GM23338 (cell line): ENCODE results near the gene CLPTM1L. TPM values are rescaled to one million over a fixed set of nuclear protein-coding genes. Genes with fewer than 3 reads are reported as not detected.
"Not testable (repeated sequence)": the region's sequence is repeated elsewhere in the genome, so short reads cannot be mapped to it uniquely, and the experiment has no call there.

ENCODE experiments used
- ATAC-seq: fragments of 200-7000 bp; cut with Tn5 transposase; 3 replicates; pipeline ENCODE4 v1.9.1; 2020
- DNase-seq: peaks from one replicate; pipeline ENCODE4 v3.0.0-alpha.2; 2015; ENCODE audit warnings: low spot score
- H2AFZ ChIP-seq: fragments of 200-600 bp; sonication (generic); 2 replicates; pipeline ENCODE4 v1.8.0; 2016; ENCODE audit warnings: antibody characterized with exemption, mild to moderate bottlenecking, moderate library complexity
- H3F3A ChIP-seq: fragments of 200-600 bp; sonication (generic); replicated peaks from 2 replicates; pipeline ENCODE4 v1.8.0; 2017; ENCODE audit warnings: antibody characterized with exemption, mixed run types, low read depth
- H3K27ac ChIP-seq: fragments of 200-600 bp; sonication (generic); 2 replicates; pipeline ENCODE4 v1.6.1; 2016; ENCODE audit warnings: low read depth
- H3K27me3 ChIP-seq: fragments of 200-600 bp; sonication (generic); 2 replicates; pipeline ENCODE4 v1.8.0; 2016; ENCODE audit warnings: mild to moderate bottlenecking, mixed run types, moderate library complexity; ENCODE audit not compliant: insufficient read depth
- H3K36me3 ChIP-seq: fragments of 200-600 bp; sonication (generic); 2 replicates; pipeline ENCODE4 v1.8.0; 2016; ENCODE audit warnings: mild to moderate bottlenecking; ENCODE audit not compliant: insufficient read depth
- H3K4me1 ChIP-seq: fragments of 200-600 bp; sonication (generic); 2 replicates; pipeline ENCODE4 v1.8.0; 2016; ENCODE audit warnings: mild to moderate bottlenecking, moderate library complexity; ENCODE audit not compliant: insufficient read depth
- H3K4me2 ChIP-seq: fragments of 200-600 bp; sonication (generic); 2 replicates; pipeline ENCODE4 v1.7.1; 2017; ENCODE audit warnings: mixed run types
- H3K4me3 ChIP-seq: fragments of 200-600 bp; sonication (generic); 2 replicates; pipeline ENCODE4 v1.6.1; 2016; ENCODE audit warnings: mixed run types
- H3K79me2 ChIP-seq: fragments of 200-600 bp; sonication (generic); replicated peaks from 2 replicates; pipeline ENCODE4 v1.8.0; 2017; ENCODE audit warnings: mild to moderate bottlenecking; ENCODE audit not compliant: insufficient read depth
- H3K9me2 ChIP-seq: fragments of 200-600 bp; sonication (generic); 2 replicates; pipeline ENCODE4 v1.8.0; 2017; ENCODE audit not compliant: insufficient read depth
- H4K20me1 ChIP-seq: fragments of 200-600 bp; sonication (generic); replicated peaks from 2 replicates; pipeline ENCODE4 v1.8.0; 2017; ENCODE audit warnings: mild to moderate bottlenecking; ENCODE audit not compliant: insufficient read depth
- H3K27ac Mint-ChIP-seq: 2 replicates; pipeline ENCODE4 v1.8.0; 2020; ENCODE audit warnings: inconsistent platforms, mild to moderate bottlenecking, moderate library complexity, mixed read lengths
- H3K27me3 Mint-ChIP-seq: 3 replicates; pipeline ENCODE4 v1.8.0; 2022; ENCODE audit warnings: low read depth, mild to moderate bottlenecking, moderate library complexity, mixed read lengths, inconsistent platforms; ENCODE audit not compliant: insufficient read depth, poor library complexity
- H3K36me3 Mint-ChIP-seq: 3 replicates; pipeline ENCODE4 v1.8.0; 2021; ENCODE audit warnings: low read depth, mild to moderate bottlenecking, inconsistent platforms, moderate library complexity, mixed read lengths
- H3K4me1 Mint-ChIP-seq: 3 replicates; pipeline ENCODE4 v1.8.0; 2020; ENCODE audit warnings: mild to moderate bottlenecking, inconsistent platforms, mixed read lengths
- H3K4me3 Mint-ChIP-seq: 3 replicates; pipeline ENCODE4 v1.8.0; 2021; ENCODE audit warnings: moderate library complexity, mild to moderate bottlenecking, inconsistent platforms, mixed read lengths
- H3K9me3 Mint-ChIP-seq: 3 replicates; pipeline ENCODE4 v1.8.0; 2020; ENCODE audit warnings: moderate library complexity, mild to moderate bottlenecking, inconsistent platforms, mixed read lengths
- CREB1 ChIP-seq: fragments of 250-450 bp; sonication (Bioruptor Pico); IDR thresholded peaks from 2 replicates; pipeline ENCODE4 v1.5.0; 2020; ENCODE audit warnings: low read depth, mild to moderate bottlenecking, moderate library complexity
- EZH2 ChIP-seq: fragments of 200-600 bp; sonication (generic); IDR thresholded peaks from one replicate; pipeline ENCODE4 v1.8.0; 2017; ENCODE audit warnings: antibody characterized with exemption, mild to moderate bottlenecking, low read depth; ENCODE audit not compliant: unreplicated experiment
- JUNB ChIP-seq: IDR thresholded peaks from one replicate; pipeline ENCODE4 v1.6.1; 2016; ENCODE audit warnings: antibody characterized with exemption; ENCODE audit not compliant: unreplicated experiment
- NANOG ChIP-seq: IDR thresholded peaks from 2 replicates; pipeline ENCODE4 v1.6.1; 2016; ENCODE audit warnings: antibody characterized with exemption, borderline replicate concordance
- POLR2AphosphoS5 ChIP-seq: IDR thresholded peaks from 2 replicates; pipeline ENCODE4 v1.6.1; 2016; ENCODE audit warnings: antibody characterized with exemption, low read depth
- ZNF114 ChIP-seq: fragments of 250-450 bp; sonication (Bioruptor Pico); IDR thresholded peaks from 2 replicates; pipeline ENCODE4 v1.5.0; 2020; ENCODE audit warnings: mild to moderate bottlenecking, moderate library complexity
- ZNF331 ChIP-seq: fragments of 250-450 bp; sonication (Bioruptor Pico); IDR thresholded peaks from 2 replicates; pipeline ENCODE4 v1.5.0; 2020; ENCODE audit warnings: low read depth, mild to moderate bottlenecking, moderate library complexity
- polyA plus RNA-seq: library from polyadenylated mRNA; unstranded; fragments of >200 nt; fragmentation: Nextera tagmentation; extraction: Ambion mirVana; gene quantifications from 2 replicates; pipeline ENCODE4 v1.2.1, GENCODE V29; 2016
- total RNA-seq: library from RNA; depleted of rRNA; stranded (reverse); fragments of >200 nt; shearing (Covaris generic); gene quantifications from 2 replicates; pipeline ENCODE4 v1.2.3, GENCODE V29; 2014
- TF ChIP-seq, protein P1 (sequence below): IDR thresholded peaks from one replicate; pipeline ENCODE4 v1.6.1; 2018; ENCODE audit warnings: antibody characterized with exemption; ENCODE audit not compliant: unreplicated experiment
- TF ChIP-seq, protein P2 (sequence below): fragments of 250-450 bp; sonication (Bioruptor Pico); IDR thresholded peaks from 2 replicates; pipeline ENCODE4 v1.5.0; 2020; ENCODE audit warnings: mild to moderate bottlenecking, moderate library complexity
- TF ChIP-seq, protein P3 (sequence below), 2 experiments: fragments of 200-600 bp in 1 of 2; sonication (generic) in 1 of 2; conservative IDR thresholded peaks; 2 replicates each; pipeline versions ENCODE4 v1.5.1 to v1.6.1; 2016 to 2017; ENCODE audit warnings: antibody characterized with exemption in 2 of 2, low read depth in 2 of 2, mild to moderate bottlenecking in 2 of 2, moderate library complexity in 1 of 2

CLPTM1L gene
- total and polyA plus RNA-seq, 2 experiments from 2014 or later = 39.9 to 110 TPM

DNA sequence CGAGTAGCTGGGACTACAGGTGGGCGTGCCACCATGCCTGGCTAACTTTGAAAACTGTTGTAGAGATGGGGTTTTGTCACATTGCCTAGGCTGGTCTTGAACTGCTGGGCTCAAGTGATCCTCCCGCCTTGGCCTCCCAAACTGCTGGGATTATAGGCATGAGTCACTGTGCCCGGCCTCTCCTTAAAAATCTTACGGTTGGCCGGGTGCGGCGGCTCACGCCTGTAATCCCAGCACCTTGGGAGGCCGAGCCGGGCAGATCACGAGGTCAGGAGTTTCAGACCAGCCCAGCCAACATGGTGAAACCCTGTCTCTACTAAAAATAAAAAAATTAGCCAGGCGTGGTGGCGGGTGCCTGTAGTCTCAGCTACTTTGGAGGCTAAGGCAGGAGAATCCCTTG, 2.2 kb downstream of the CLPTM1L start:
- Histone ChIP-seq H3K4me1 (peaks cover 10% of the 10 kb centered on the region), H3K36me3 (peaks cover 14% of the 10 kb centered on the region; the same call in 1 of the 2 replicates), H4K20me1 (peaks cover 26% of the 10 kb centered on the region), H3K79me2 (peaks cover 25% of the 10 kb centered on the region)
- not testable (repeated sequence) for H3K27ac ChIP-seq, H3K4me3 Mint-ChIP-seq, H3F3A ChIP-seq, H2AFZ ChIP-seq, DNase-seq, H3K27me3 ChIP-seq, H3K27me3 Mint-ChIP-seq, H3K27ac Mint-ChIP-seq, H3K4me2 ChIP-seq, H3K9me3 Mint-ChIP-seq, H3K4me3 ChIP-seq, H3K9me2 ChIP-seq, ATAC-seq
- H3K4me1 Mint-ChIP-seq = peaks cover 15% of the 10 kb centered on the region
- H3K36me3 Mint-ChIP-seq = peaks cover 54% of the 10 kb centered on the region

DNA sequence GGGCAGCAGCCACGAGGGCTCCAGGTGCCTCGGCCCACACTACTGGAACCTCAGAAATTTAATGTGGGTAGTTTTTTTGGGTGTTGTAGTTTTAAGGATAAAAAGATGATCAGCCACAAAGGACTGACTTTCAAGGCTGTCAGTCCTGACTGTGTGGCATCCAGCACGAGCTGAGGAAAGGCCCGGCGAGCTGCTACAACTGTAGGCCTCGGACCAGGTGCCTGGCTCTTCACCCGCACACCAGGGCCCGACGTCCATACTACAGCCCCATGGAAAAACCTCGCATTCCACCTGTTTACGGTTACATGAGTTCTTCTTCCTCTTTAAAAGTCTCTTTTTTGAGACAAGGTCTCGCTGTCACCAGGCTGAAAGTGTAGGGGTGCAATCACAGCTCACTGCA, 2.6 kb downstream of the CLPTM1L start:
- Histone ChIP-seq H3K4me3 (no peak overlapping the region), H3F3A (no peaks in the 10 kb centered on the region), H3K27me3 (no peaks in the 10 kb centered on the region), H3K4me2 (no peak overlapping the region), H3K79me2 (peaks cover 25% of the 10 kb centered on the region), H2AFZ (no peak overlapping the region), H3K4me1 (peaks cover 6% of the 10 kb centered on the region), H3K27ac (no peak overlapping the region), H3K36me3 (peaks cover 14% of the 10 kb centered on the region), H4K20me1 (peaks cover 26% of the 10 kb centered on the region), H3K9me2 (no peaks in the 10 kb centered on the region)
- no peaks in the 10 kb centered on the region for H3K9me3 Mint-ChIP-seq
- ATAC-seq (no peak), DNase-seq (no peak)
- peaks cover 58% of the 10 kb centered on the region for H3K36me3 Mint-ChIP-seq
- H3K27ac Mint-ChIP-seq = no peak overlapping the region
- peaks cover 15% of the 10 kb centered on the region for H3K4me1 Mint-ChIP-seq
- H3K4me3 Mint-ChIP-seq = no peak overlapping the region
- no peaks in the 10 kb centered on the region for H3K27me3 Mint-ChIP-seq
- TF ChIP-seq, protein P1, sequence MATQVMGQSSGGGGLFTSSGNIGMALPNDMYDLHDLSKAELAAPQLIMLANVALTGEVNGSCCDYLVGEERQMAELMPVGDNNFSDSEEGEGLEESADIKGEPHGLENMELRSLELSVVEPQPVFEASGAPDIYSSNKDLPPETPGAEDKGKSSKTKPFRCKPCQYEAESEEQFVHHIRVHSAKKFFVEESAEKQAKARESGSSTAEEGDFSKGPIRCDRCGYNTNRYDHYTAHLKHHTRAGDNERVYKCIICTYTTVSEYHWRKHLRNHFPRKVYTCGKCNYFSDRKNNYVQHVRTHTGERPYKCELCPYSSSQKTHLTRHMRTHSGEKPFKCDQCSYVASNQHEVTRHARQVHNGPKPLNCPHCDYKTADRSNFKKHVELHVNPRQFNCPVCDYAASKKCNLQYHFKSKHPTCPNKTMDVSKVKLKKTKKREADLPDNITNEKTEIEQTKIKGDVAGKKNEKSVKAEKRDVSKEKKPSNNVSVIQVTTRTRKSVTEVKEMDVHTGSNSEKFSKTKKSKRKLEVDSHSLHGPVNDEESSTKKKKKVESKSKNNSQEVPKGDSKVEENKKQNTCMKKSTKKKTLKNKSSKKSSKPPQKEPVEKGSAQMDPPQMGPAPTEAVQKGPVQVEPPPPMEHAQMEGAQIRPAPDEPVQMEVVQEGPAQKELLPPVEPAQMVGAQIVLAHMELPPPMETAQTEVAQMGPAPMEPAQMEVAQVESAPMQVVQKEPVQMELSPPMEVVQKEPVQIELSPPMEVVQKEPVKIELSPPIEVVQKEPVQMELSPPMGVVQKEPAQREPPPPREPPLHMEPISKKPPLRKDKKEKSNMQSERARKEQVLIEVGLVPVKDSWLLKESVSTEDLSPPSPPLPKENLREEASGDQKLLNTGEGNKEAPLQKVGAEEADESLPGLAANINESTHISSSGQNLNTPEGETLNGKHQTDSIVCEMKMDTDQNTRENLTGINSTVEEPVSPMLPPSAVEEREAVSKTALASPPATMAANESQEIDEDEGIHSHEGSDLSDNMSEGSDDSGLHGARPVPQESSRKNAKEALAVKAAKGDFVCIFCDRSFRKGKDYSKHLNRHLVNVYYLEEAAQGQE = no peak
- TF ChIP-seq, protein P2, sequence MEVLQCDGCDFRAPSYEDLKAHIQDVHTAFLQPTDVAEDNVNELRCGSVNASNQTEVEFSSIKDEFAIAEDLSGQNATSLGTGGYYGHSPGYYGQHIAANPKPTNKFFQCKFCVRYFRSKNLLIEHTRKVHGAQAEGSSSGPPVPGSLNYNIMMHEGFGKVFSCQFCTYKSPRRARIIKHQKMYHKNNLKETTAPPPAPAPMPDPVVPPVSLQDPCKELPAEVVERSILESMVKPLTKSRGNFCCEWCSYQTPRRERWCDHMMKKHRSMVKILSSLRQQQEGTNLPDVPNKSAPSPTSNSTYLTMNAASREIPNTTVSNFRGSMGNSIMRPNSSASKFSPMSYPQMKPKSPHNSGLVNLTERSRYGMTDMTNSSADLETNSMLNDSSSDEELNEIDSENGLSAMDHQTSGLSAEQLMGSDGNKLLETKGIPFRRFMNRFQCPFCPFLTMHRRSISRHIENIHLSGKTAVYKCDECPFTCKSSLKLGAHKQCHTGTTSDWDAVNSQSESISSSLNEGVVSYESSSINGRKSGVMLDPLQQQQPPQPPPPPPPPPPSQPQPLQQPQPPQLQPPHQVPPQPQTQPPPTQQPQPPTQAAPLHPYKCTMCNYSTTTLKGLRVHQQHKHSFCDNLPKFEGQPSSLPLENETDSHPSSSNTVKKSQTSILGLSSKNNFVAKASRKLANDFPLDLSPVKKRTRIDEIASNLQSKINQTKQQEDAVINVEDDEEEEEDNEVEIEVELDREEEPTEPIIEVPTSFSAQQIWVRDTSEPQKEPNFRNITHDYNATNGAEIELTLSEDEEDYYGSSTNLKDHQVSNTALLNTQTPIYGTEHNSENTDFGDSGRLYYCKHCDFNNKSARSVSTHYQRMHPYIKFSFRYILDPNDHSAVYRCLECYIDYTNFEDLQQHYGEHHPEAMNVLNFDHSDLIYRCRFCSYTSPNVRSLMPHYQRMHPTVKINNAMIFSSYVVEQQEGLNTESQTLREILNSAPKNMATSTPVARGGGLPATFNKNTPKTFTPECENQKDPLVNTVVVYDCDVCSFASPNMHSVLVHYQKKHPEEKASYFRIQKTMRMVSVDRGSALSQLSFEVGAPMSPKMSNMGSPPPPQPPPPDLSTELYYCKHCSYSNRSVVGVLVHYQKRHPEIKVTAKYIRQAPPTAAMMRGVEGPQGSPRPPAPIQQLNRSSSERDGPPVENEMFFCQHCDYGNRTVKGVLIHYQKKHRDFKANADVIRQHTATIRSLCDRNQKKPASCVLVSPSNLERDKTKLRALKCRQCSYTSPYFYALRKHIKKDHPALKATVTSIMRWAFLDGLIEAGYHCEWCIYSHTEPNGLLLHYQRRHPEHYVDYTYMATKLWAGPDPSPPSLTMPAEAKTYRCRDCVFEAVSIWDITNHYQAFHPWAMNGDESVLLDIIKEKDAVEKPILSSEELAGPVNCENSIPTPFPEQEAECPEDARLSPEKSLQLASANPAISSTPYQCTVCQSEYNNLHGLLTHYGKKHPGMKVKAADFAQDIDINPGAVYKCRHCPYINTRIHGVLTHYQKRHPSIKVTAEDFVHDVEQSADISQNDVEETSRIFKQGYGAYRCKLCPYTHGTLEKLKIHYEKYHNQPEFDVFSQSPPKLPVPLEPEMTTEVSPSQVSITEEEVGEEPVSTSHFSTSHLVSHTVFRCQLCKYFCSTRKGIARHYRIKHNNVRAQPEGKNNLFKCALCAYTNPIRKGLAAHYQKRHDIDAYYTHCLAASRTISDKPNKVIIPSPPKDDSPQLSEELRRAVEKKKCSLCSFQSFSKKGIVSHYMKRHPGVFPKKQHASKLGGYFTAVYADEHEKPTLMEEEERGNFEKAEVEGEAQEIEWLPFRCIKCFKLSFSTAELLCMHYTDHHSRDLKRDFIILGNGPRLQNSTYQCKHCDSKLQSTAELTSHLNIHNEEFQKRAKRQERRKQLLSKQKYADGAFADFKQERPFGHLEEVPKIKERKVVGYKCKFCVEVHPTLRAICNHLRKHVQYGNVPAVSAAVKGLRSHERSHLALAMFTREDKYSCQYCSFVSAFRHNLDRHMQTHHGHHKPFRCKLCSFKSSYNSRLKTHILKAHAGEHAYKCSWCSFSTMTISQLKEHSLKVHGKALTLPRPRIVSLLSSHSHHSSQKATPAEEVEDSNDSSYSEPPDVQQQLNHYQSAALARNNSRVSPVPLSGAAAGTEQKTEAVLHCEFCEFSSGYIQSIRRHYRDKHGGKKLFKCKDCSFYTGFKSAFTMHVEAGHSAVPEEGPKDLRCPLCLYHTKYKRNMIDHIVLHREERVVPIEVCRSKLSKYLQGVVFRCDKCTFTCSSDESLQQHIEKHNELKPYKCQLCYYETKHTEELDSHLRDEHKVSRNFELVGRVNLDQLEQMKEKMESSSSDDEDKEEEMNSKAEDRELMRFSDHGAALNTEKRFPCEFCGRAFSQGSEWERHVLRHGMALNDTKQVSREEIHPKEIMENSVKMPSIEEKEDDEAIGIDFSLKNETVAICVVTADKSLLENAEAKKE = no peak
- TF ChIP-seq POLR2AphosphoS5 (no peak), EZH2 (no peak), CREB1 (CRISPR knock-in tag) (no peak), NANOG (no peak), JUNB (no peak), ZNF114 (CRISPR knock-in tag) (no peak), ZNF331 (CRISPR knock-in tag) (no peak)
- TF ChIP-seq, protein P3, sequence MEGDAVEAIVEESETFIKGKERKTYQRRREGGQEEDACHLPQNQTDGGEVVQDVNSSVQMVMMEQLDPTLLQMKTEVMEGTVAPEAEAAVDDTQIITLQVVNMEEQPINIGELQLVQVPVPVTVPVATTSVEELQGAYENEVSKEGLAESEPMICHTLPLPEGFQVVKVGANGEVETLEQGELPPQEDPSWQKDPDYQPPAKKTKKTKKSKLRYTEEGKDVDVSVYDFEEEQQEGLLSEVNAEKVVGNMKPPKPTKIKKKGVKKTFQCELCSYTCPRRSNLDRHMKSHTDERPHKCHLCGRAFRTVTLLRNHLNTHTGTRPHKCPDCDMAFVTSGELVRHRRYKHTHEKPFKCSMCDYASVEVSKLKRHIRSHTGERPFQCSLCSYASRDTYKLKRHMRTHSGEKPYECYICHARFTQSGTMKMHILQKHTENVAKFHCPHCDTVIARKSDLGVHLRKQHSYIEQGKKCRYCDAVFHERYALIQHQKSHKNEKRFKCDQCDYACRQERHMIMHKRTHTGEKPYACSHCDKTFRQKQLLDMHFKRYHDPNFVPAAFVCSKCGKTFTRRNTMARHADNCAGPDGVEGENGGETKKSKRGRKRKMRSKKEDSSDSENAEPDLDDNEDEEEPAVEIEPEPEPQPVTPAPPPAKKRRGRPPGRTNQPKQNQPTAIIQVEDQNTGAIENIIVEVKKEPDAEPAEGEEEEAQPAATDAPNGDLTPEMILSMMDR (conservative IDR thresholded peaks at IDR 0.05; ENCODE audit: low read depth in 2 of 2) = no peak
